ENCODE results near the gene RNPC3.
"Not testable (repeated sequence)": the region's sequence is repeated elsewhere in the genome, so short reads cannot be mapped to it uniquely, and the experiment has no call there.

The RNPC3 gene

DNA sequence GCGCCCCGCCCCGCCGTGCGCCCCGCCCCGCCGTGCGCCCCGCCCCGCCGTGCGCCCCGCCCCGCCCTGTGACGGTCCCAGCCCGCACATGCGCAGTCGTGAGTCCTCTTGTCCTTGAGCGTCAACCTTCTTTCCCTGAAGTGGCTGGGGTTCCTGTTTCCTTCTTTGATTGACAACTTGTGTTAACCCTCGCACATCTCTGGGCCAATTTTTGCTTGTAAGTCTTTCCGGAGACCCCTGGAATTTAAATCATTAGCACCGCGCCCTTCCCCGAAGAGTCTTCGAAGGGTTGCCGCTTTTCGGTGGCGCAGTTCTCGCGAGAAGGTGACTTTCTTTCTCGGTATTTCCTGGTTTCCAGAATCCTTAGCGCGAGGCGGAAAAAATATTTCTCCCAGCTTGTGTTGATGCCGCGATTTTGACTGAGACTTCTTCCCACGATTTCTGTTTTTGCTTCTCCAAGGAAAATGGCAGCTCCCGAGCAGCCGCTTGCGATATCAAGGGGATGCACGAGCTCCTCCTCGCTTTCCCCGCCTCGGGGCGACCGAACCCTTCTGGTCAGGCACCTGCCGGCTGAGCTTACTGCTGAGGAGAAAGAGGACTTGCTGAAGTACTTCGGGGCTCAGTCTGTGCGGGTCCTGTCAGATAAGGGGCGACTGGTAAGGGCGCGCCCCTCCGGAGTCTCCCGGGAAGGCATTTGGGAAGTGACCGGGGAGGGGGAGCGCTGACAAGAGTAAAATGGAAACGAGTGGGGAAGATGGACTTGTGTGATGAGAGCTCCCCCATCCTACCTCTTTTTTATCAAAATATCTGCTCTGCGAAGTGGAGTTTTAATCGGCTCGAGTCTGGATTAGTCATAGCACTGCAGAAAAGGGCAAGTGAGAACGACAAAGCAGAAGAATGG is at the start of gene RNPC3:
RNPC3 (plus strand) TSS at position 93 of the 901 bp plus-strand sequence; CDS start at position 465, 372 bp downstream.
- peak; percentile 81 for DNase-seq

GRCh38 chr1:103477101-103477500 is 48.4 kb upstream of the RNPC3 start:
- DNase-seq = no peak

DNA sequence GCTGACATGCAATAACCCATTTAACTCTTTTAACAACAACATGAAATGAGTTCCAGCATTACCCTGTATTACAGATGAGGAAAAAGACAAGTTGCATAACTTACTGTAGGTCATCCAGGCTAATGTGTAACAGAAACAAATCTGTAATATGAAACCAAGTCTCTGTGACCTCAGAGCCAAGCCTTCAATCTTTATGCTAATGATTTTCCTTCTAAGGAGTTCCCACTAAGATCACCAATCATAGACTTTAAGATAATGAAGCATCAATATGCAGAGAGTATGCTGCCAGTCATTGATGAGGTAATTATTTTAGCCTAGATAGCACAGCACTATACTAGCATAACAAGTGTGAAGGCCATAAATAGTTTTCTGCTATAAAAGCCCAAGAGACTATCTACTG is 35.6 kb upstream of the RNPC3 start:
- no peak for DNase-seq

GRCh38 chr1:103492003-103492625 is 33.4 kb upstream of the RNPC3 start:
- DNase-seq = no peak

- no peak for DNase-seq
These were observed 29.4 kb upstream of the RNPC3 start for GRCh38 chr1:103496014-103496635.

- DNase-seq = no peak
These were observed 28.1 kb upstream of the RNPC3 start for GRCh38 chr1:103497404-103497803.

DNA sequence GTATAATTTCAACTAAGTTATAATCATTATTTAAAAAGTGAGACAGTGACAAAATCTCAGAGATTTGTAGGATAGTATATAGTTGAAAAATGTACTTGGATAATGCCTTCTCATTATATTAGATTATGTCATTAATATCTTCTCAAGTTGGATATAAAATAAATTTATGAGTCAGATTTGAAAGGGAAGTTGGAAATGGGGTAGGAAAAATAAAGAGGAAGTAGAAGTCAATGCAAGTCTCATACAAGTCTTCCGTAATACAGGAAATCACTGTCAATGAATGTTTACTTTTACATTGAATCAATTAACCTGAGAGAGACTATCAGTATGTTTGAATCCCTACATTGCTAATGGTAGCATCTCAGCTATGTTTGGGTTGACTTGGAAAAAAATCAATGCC is 16.2 kb upstream of the RNPC3 start:
- no peak for DNase-seq

DNA sequence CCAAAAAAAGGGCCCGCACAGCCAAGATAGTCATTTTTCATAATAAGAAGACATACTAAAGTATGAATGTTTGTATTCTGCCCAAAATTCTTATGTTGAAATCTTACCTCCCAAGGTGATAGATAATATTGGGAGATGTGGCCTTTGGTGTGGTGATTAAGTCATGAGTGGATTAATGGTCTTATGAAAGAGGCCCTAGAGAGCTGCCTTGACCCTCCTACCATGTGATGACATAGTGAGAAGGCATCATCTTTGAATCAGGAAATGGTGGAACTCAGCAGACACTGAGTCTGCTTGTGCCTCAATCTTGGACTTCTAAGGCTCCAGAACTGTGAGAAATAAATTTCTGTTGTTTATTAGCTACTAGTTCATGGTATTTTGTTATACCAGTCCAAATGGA is 11.8 kb upstream of the RNPC3 start:
- DNase-seq = no peak

DNA sequence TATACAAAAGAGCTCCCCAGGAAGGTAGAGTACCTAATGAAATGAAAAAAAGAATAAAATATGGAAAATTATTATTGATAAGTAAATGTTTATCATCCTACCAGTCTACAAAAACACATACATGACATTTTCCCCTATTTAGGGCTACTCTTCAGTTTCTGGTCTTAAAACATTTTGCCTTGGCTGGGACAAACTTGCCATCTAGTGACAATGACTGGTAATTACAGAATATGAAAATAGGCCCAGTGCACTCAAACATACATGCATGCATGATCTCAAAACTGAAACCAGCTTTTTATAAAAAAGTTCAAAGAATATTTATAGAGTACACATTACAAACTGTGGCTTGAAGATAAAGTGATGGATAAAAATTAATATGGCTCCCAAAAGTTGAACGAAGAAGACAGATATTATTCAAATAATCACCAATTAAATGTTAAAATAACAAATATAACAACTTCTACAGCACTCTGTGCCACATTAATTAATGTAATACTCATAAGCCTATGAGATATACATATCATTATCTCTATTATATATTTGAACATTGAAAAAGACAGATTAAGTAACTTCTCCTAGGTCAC is 10.5 kb upstream of the RNPC3 start:
- DNase-seq = peak; percentile 50

DNA sequence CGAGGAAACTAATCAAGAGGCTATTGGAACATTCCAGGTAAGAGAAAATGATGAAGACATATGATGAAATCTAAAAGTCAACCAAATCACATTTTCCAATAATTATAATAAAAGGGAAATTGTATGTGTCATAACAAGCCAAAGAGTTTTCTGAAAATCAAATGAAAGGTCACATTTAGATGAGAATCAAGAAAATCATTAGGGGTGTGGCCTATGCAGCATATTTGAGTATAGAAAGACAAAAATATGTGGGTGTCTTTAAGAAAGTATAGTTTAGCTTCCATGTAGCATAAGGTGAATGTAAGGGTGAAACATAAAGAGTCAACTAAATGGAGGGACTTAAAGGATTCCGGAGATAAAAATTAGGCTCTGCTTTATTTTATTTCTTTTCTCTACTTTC is 9.2 kb upstream of the RNPC3 start:
- no peak for DNase-seq

GRCh38 chr1:103516693-103517092 is 8.8 kb upstream of the RNPC3 start:
- DNase-seq = no peak

GRCh38 chr1:103517380-103518047 is 8.0 kb upstream of the RNPC3 start:
- DNase-seq = peak; percentile 16

DNA sequence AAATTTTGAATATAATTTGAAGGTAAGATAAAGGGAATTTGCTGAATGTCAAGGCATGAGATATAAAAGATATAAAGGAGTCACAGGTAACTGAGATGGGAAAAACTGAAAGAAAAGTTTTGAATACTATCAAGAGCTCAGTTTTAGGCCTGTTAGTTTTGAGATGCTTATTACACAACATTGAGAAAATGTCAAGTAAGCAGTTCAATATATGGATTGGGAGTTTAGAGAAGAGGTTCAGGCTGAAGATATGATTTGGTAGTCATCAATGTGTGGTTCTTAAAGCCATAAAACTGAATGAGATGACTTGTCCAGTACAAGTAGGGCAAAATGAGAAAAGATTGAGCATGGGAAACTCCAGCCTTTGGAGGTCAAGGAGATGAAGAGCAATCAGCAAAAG is 4.7 kb upstream of the RNPC3 start:
- DNase-seq = no peak

DNA sequence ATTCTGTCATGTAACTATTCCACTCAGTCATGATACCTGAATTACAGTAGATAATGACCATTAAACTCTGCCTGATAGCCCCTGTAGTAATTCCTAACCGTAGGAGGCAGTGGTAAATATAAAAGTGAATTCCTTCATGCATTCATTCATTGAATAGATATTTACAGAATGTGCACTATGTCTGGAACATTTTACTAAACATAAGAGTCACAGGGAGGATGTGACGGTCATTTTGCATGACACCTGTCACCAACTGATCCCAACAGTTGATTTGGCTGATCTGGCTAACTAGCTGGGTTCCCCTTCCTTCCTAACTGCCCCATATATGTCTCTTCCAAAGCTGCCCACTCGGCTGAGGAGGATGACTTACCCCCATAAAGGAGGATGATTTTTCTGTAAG is 2.2 kb upstream of the RNPC3 start:
- DNase-seq = no peak

DNA sequence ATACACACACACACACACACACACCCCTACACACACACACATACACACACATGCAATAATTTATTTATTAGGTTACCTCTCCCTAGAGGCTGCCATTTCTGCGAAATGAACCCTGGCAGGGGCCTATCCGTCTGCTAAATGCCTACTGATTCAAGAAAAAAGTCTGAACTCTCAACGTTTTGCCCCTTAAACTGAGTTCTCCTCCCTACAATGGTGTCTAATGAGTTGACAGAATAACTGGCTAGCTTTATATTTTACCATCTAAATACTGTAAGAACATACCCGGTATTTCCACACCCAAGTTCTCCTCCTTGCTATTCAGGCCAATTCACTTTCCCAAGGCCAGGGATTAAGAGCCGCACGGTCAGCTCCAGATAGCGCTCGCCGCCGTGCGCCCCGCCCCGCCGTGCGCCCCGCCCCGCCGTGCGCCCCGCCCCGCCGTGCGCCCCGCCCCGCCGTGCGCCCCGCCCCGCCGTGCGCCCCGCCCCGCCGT is 339 bp upstream of the RNPC3 start:
- DNase-seq = no peak

DNA sequence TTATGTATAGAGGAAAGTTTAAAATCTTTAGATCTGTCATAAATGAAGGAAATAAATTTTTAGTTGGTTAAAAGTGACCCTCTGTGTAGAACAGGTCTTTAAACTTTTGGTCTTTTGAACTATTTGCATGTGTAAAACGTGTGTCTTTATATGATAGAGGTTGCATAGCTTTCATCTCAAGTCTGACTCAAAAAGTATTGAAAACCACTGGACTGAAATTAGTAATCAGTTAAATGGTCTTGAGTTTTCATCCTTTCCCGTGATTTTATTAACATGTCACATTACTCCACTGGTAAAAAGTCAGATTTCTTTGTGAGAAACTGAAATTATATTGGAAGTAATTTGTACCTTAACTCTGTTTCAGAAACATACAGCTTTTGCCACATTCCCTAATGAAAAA is 1.8 kb downstream of the RNPC3 start:
- DNase-seq = peak; percentile 35

GRCh38 chr1:103529746-103530145 is 4.2 kb downstream of the RNPC3 start:
- DNase-seq = peak; percentile 75

DNA sequence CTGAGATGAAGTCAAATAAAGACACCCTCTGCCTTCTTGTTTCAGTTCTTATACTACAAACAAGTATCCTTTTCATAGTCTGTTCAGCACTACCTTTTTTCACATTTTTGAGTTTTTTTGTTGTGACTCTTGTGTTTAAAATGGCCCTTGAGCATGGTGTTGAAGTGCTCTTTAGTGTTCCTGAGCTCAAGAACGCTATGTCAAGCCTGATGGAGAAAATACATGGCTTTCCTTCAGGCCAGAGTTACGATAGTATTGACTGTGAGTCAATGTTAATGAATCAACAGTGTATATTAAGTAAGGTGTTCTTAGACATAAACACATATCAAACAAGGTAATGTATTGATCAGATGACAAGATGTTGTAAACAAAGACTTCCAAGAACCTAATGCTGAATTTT is 12.7 kb downstream of the RNPC3 start:
- DNase-seq = no peak

GRCh38 chr1:103541431-103541830 is 15.9 kb downstream of the RNPC3 start:
- no peak for DNase-seq

DNA sequence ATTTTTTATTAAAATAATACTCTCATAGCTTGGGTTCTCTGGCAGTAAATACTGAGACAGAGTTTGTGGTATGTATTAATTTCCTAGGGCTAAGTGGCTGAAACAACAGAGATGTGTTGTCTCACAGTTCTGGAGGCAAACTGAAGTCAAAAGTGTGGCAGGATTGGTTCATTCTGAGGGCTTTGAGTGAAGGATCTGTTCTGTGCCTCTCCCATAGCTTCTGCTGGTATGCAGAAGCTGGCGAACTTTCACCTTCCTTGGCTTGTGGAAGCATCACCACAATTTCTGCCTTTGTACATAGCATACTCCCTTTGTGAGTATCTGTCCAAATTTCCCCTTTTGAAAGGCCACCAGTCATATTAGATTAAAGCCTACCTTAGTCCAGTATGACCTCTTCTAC is 21.0 kb downstream of the RNPC3 start:
- no peak for DNase-seq

GRCh38 chr1:103547840-103548239 is 22.3 kb downstream of the RNPC3 start:
- no peak for DNase-seq

- no peak for DNase-seq
These were observed 34.9 kb downstream of the RNPC3 start for GRCh38 chr1:103560427-103560826.

DNA sequence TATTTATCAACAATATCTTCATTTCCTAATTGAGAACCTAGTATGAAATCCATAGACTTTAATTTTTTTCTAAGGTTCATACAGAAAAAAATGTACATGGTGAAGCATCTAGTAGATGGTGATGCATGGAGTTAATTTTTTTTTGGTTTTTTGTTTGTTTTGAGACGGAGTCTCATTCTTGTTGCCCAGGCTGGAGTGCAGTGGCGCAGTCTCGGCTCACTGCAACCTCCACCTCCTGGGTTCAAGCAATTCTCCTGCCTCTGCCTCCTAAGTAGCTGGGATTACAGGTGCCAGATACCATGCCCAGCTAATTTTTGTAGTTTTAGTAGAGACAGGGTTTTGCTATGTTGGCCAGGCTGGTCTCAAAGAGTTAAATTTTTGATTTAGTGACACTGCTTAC is 35.6 kb downstream of the RNPC3 start:
- DNase-seq = not testable (repeated sequence)
